ENCODE results near the gene PCDH18. TPM values are rescaled to one million over a fixed set of nuclear protein-coding genes. Genes with fewer than 3 reads are reported as not detected.
"Not testable (repeated sequence)": the region's sequence is repeated elsewhere in the genome, so short reads cannot be mapped to it uniquely, and the experiment has no call there.

Gene PCDH18
- total RNA-seq, 4 donors from 2014 or later, result 2.1 to 22.4 (median 11.5) TPM

DNA sequence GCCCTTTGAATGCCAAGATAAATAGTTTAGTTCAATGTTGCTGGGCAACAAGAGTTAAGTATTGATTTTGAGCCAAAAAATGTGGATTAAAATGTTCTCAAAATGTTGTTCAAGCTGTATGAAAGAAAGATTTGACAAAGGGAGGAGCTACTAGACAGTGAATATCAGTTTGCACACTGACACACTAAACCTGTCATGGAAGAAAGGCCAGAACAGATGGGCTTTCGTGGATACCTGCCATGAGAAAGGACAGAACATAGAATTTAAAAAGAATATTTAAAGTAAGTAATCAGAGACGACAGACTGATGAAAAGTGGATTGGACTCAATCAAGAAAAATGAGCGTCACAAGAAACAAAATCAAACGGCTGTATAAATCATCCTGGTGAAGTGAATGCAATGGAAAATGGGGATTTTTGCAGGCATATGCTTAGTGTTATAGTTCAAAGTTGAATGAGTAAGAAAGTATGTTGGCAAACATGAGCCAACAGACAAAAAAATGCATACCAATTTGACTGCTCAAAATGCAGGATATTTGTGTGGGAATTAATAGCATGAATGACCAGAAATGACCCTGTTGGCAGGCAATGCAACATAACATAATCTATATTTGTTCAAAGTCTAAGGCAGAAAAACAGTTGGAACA is 7.4 kb downstream of the PCDH18 start:
- TF ChIP-seq CTCF (IDR thresholded peaks at IDR 0.05) (no peak), POLR2A (IDR thresholded peaks at IDR 0.05) (no peak)
- intact Hi-C loops (cut with DNase I), result no loop called here
- peaks cover 0 to 11% (median 3%) of the 10 kb centered on the region in 3 donors for H3K4me1 ChIP-seq
- H3K27ac ChIP-seq, result peak overlapping the region in 2 of 4 donors; percentile 44 to 86
- DNase-seq, result no peak
- H3K36me3 ChIP-seq, result peaks cover 0 to 11% (median 0%) of the 10 kb centered on the region in 3 donors
- 27 to 39% methylated on average over 4 of the region's 4 CpGs for whole genome bisulfite sequencing, 2 donors
- no peaks in the 10 kb centered on the region for H3K27me3 ChIP-seq
- peak overlapping the region in 1 of 4 donors; percentile 19 for H3K4me3 ChIP-seq
- no peaks in the 10 kb centered on the region for H3K9me3 ChIP-seq

DNA sequence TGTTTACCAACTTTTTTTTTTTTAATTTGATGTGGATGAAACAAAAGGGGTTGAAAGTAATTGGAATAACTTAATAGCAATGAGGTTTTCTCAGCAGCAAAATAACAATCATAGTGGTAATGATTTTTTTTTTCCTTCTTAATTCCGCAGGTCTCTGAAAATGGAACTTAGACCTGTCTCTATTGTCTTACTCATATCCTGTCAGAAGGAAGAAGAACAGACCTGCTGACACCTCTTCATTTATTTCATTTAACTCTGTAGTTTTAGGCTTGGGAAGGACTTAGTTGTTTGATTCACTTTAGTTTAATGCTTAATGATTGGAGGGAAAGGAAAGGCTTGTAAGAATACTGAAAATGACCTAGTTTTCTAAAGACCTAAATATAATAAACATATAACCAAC is 9.0 kb downstream of the PCDH18 start:
- no peak for DNase-seq
- no peak overlapping the region for H3K4me3 ChIP-seq
- peaks cover 0 to 11% (median 0%) of the 10 kb centered on the region in 3 donors for H3K36me3 ChIP-seq
- intact Hi-C loops (cut with DNase I), result no loop called here
- H3K9me3 ChIP-seq, result no peaks in the 10 kb centered on the region
- no peak overlapping the region for H3K27ac ChIP-seq
- H3K27me3 ChIP-seq, result no peaks in the 10 kb centered on the region
- 58 to 71% methylated on average over 1 of the region's 1 CpG for WGBS, 2 donors
- peaks cover 0 to 17% (median 7%) of the 10 kb centered on the region in 3 donors for H3K4me1 ChIP-seq
- TF ChIP-seq POLR2A (IDR thresholded peaks at IDR 0.05) (no peak), CTCF (IDR thresholded peaks at IDR 0.05) (no peak)

- Histone ChIP-seq H3K27me3 (no peaks in the 10 kb centered on the region), H3K9me3 (no peaks in the 10 kb centered on the region), H3K4me1 (peaks cover 0 to 17% (median 7%) of the 10 kb centered on the region in 3 donors), H3K27ac (no peak overlapping the region), H3K4me3 (no peak overlapping the region), H3K36me3 (peaks cover 0 to 11% (median 0%) of the 10 kb centered on the region in 3 donors)
- WGBS, 2 donors, result 80 to 88% methylated on average over 2 to 6 of the region's 9 CpGs
- no peak for DNase-seq
- TF ChIP-seq POLR2A (IDR thresholded peaks at IDR 0.05) (no peak), CTCF (IDR thresholded peaks at IDR 0.05) (no peak)
- intact Hi-C loops (cut with DNase I), result no loop called here
Measured at GRCh38 chr4:137521053-137521452, 11.2 kb downstream of the PCDH18 start.

- H3K9me3 ChIP-seq, result no peaks in the 10 kb centered on the region
- intact Hi-C loops (cut with DNase I), result no loop called here
- DNase-seq, result no peak
- peaks cover 0 to 11% (median 0%) of the 10 kb centered on the region in 3 donors for H3K36me3 ChIP-seq
- no peak overlapping the region for H3K27ac ChIP-seq
- H3K27me3 ChIP-seq, result no peaks in the 10 kb centered on the region
- TF ChIP-seq POLR2A (IDR thresholded peaks at IDR 0.05) (no peak), CTCF (IDR thresholded peaks at IDR 0.05) (no peak)
- WGBS, 2 donors, result 24 to 28% methylated on average over 2 of the region's 2 CpGs
- no peak overlapping the region for H3K4me3 ChIP-seq
- H3K4me1 ChIP-seq, result peaks cover 0 to 6% (median 5%) of the 10 kb centered on the region in 3 donors
Measured at GRCh38 chr4:137519406-137519805, 12.9 kb downstream of the PCDH18 start.

GRCh38 chr4:137517323-137517722 is 15.0 kb downstream of the PCDH18 start:
- intact Hi-C loops (cut with DNase I); H3K4me1 ChIP-seq; H3K9me3 ChIP-seq; H3K4me3 ChIP-seq; DNase-seq; H3K27me3 ChIP-seq; H3K27ac ChIP-seq: not testable (repeated sequence)
- H3K36me3 ChIP-seq, result peaks cover 0 to 11% (median 0%) of the 10 kb centered on the region in 3 donors
- WGBS, 2 donors, result 73 to 93% methylated on average over 3 of the region's 3 CpGs
